Measurements from ENCODE around the gene NRIP1. TPM values are rescaled to one million over a fixed set of nuclear protein-coding genes. Genes with fewer than 3 reads are reported as not detected.

The NRIP1 gene
- polyA plus RNA-seq, 3 donors: 59.9 to 71.6 (median 67.4) TPM

- DNase-seq (ENCODE audit: low read depth in 3 of 3, low spot score in 2 of 3): no peak
These were observed 54.9 kb downstream of the NRIP1 start for GRCh38 chr21:15009837-15010363.

- no peak for DNase-seq (ENCODE audit: low read depth in 3 of 3, low spot score in 2 of 3)
These were observed 57.0 kb downstream of the NRIP1 start for GRCh38 chr21:15007716-15008296.

- DNase-seq (ENCODE audit: low read depth in 3 of 3, low spot score in 2 of 3): no peak
These were observed 58.1 kb downstream of the NRIP1 start for GRCh38 chr21:15006594-15007230.

- no peak for DNase-seq (ENCODE audit: low read depth in 3 of 3, low spot score in 2 of 3)
These were observed 59.4 kb downstream of the NRIP1 start for GRCh38 chr21:15005391-15005790.

DNA sequence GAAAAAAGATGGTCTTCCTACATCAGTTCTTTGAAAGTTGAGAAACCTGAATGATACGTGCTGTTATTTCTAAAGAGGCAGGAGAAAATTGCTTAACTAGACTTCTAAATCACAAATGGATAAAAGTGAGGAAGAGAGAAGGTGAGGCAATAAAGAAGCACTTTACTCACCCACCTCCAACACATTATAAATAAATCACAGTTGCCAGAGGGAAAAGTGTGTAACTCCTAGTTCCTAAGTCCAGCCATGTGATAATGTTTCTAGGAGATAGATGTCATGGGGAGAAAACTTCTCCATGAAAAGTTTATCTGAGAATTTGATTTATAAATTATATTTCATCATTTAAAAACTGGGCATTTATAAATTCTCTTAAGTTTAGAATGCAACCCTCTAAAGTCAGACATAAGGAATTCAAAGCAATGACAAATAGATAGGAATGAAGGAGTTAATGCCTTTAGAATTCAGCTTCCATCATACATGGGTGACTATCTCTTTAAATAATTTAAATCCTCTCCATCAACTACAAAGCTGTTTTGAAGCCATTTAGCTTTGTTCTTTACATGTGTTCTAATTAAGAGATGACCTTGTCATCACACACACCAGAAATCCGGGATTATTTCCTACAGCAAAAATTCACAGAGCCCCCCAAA lies 60.0 kb downstream of the NRIP1 start:
- DNase-seq (ENCODE audit: low read depth in 3 of 3, low spot score in 2 of 3): no peak

DNA sequence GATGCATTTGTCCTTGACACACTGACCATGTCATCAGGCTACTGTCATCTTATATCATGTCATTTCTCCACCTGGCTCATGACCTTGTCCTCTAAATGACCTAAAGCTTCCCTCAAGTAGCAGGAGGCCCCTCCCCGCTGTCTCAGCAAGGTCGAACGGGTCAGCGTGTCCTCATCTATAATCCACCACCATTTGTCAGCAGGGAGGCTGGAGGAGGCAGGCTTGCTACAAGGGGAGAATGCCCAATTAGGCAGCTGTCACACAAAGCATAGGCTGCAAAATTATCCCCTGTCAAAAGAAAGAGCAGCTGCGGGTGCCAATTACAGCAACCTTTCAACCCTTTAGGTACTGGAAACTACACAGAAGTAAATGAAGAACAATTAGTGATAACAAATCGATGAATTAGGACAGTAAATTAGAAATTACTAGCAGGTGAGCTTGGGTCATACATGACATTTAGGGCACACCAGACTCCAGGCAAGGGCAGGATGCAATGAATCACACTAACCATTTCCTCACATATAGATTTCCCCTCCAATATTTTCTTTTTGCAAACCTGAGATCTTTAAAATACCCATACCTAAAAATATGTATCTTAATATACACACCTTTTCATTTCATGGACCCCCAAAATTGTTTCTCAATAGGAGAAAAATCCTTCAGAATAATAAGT lies 61.2 kb downstream of the NRIP1 start:
- DNase-seq (ENCODE audit: low read depth in 3 of 3, low spot score in 2 of 3): no peak

DNA sequence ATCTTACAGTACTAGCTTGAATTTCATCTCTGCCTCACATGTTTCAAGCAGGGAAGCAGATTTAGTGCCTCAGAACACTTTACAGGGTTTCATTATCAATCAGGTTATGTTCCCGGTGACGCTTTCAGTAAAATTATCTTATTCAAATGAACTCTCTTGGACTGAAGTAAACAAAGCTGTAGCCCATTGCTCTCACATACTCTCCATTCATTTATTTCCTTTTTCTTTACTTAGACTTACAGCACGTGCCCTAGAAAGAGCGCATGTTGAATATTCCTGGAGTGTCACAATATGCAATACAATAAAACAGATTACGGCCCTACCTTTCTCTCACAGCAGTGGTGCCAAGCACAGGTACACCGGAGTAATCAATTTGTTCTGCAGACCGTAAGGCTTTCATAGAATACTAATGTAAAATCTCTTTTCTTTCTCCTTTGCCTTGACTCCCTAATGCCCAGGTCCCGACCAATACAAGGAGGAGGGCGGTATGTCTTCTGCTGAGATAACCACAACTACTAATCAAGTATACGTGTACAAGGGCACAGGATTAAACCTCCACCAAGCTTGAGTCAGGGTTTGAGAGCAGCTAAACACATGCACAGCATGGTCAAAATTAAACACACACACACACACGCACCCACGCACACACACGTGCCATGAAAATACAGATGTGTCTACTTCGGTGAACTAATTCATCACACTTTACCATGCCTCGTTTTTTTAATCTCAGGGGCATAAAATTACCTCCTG lies 62.8 kb downstream of the NRIP1 start:
- no peak for DNase-seq (ENCODE audit: low read depth in 3 of 3, low spot score in 2 of 3)

GRCh38 chr21:15001113-15001512 lies 63.7 kb downstream of the NRIP1 start:
- no peak for DNase-seq (ENCODE audit: low read depth in 3 of 3, low spot score in 2 of 3)

GRCh38 chr21:15000081-15000480 lies 64.7 kb downstream of the NRIP1 start:
- DNase-seq (ENCODE audit: low read depth in 3 of 3, low spot score in 2 of 3): no peak

DNA sequence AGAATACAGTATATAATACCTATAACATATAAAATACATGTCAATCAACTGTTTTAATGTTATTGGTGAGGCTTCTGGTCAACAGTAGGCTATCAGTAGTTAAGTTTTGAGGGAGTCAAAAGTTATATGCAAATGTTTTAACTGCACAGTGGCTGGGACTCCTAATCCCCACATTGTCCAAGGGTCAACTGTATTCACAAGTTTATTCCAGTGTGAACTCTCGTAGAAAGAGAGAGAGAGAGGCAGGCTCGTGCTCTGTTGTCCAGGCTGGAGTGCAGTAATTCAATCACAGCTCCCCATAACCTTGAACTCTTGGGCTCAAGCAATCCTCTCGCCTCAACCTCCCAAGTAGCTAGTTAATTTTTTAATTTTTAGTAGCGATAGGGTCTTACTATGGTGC lies 66.0 kb downstream of the NRIP1 start:
- no peak for DNase-seq (ENCODE audit: low read depth in 3 of 3, low spot score in 2 of 3)

GRCh38 chr21:14998336-14998735 lies 66.5 kb downstream of the NRIP1 start:
- DNase-seq (ENCODE audit: low read depth in 3 of 3, low spot score in 2 of 3): no peak

DNA sequence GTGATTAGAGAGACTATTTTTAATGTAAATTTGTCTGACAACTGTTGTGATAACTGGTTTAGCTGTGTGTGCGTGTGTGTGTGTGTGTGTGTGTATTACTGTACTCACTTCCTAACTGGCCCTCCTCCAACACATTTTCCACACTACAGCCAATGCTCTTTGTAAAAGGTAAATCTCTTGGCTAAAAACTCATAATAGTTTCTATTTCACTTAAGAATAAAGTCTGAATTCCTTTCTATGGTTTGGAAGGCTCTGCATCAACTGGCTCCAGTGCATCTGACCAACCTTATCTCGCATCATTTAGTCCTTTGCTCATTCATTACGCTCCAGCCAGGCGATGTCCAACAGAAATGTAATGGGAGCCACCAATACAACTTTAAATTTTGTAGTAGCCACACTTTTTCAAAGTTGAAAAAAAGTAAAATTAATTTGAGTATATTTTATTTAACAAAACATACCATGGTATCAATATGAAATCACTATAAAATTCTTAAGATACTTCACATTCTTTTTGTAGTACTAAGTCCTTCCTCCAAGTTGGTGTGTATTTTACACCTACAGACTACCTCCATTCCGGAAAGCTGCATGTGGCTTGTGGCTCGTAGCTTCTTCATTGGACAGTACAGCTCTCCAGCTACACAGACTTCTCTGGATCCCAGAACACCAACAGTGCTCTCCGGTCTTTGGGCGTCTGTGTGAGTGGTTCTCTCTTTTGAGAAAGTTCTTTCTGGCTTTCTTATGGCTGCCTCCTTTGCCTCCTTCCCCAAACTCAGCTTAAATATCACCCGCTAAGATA lies 68.9 kb downstream of the NRIP1 start:
- DNase-seq (ENCODE audit: low read depth in 3 of 3, low spot score in 2 of 3): no peak

DNA sequence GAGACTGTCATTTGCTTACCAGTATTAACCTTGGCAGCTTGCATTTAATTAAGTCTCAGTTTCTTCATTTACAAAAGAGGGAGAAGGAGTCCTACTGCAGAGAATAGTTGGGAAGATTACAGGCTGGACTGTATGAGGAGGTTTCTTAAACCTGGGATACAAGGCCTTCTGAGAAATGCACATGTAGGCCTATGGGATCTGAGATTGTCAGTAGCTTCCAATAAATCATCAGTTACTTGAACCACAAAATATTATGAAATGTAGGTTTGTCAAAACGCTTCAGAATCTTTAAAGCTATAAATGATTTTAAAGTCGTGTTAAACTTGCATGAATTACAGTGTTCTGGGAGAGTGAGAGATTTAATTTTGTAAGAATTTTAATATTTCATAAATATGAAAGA lies 69.6 kb downstream of the NRIP1 start:
- no peak for DNase-seq (ENCODE audit: low read depth in 3 of 3, low spot score in 2 of 3)

- no peak for DNase-seq (ENCODE audit: low read depth in 3 of 3, low spot score in 2 of 3)
These were observed 71.7 kb downstream of the NRIP1 start for GRCh38 chr21:14993115-14993514.

- no peak for DNase-seq (ENCODE audit: low read depth in 3 of 3, low spot score in 2 of 3)
These were observed 72.8 kb downstream of the NRIP1 start for GRCh38 chr21:14991957-14992356.

DNA sequence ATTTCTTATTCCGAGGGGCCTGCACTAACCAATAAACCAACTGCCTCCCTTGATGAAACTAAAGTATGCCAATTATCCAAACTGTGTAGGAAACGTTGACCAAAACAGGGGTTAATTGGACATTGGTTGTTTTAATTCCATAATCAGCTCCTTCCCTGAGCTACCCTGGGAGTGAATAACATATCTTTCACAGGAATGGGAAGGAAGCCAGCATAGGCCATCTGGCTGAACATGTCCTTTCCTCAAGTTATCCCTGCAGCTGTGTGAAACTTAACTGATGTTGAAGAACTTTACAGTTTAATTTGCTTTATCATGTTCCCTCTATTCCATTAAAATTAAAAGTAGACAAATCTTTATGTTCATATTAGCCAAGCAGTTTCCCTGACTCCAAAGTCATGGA lies 75.4 kb downstream of the NRIP1 start:
- no peak for DNase-seq (ENCODE audit: low read depth in 3 of 3, low spot score in 2 of 3)

GRCh38 chr21:14988760-14989159 lies 76.0 kb downstream of the NRIP1 start:
- DNase-seq (ENCODE audit: low read depth in 3 of 3, low spot score in 2 of 3): no peak

GRCh38 chr21:14987370-14988170 lies 77.2 kb downstream of the NRIP1 start:
- no peak for DNase-seq (ENCODE audit: low read depth in 3 of 3, low spot score in 2 of 3)

- DNase-seq (ENCODE audit: low read depth in 3 of 3, low spot score in 2 of 3): no peak
These were observed 79.5 kb downstream of the NRIP1 start for GRCh38 chr21:14985306-14985705.
